Muscle of back (tissue), 13 donors: ENCODE measurements around the gene RGR. TPM values are rescaled to one million over a fixed set of nuclear protein-coding genes. Genes with fewer than 3 reads are reported as not detected.
A peak's percentile ranks its signal among the peaks of the same experiment; 100 is the strongest.

Experiments used
- DNase-seq, 3 donors: peaks; one replicate each; pipeline versions ENCODE4 v3.0.0 to v3.0.0-alpha.2; 2013
- long read RNA-seq, 9 donors: transcript quantifications; one replicate each; lab custom pipeline, GENCODE V29; 2026
- polyA plus RNA-seq, 10 donors: library from polyadenylated mRNA; unstranded; fragments of 120-200 nt; gene quantifications; one replicate each; pipeline ENCODE4 v1.2.1, GENCODE V29; 2013; ENCODE audit not compliant: insufficient read length in 10 of 10

The RGR gene
- polyA plus RNA-seq = 10 to 100 TPM in 8 of 10 donors, 1 to 10 TPM in 2; 8.2 to 32.9 (median 16.3) TPM
- long read RNA-seq, donor 1, partial matches to known transcripts = 0 of 2 reads
- long read RNA-seq, donor 1, other reads (novel, unspliced or antisense) = 0 of 2 reads
- long read RNA-seq, donor 2 = 0 reads
- long read RNA-seq, donor 3 = 0 reads
- long read RNA-seq, donor 4 = 0 reads
- long read RNA-seq, donor 5, partial matches to known transcripts = 0 of 2 reads
- long read RNA-seq, donor 5, other reads (novel, unspliced or antisense) = 0 of 2 reads
- long read RNA-seq, donor 6 = 0 reads
- long read RNA-seq, donor 7, partial matches to known transcripts = 5 of 5 reads
- long read RNA-seq, donor 7, other reads (novel, unspliced or antisense) = 0 of 5 reads
- long read RNA-seq, donor 8 = 0 reads
- long read RNA-seq, donor 9 = 0 reads

GRCh38 chr10:84244651-84245270, at the start of gene RGR:
RGR (plus strand) TSS chr10:84245053; CDS start chr10:84245091, 38 bp downstream.
- DNase-seq = peak; percentile 57 to 80 (median 76)

- DNase-seq = no peak
Observed at GRCh38 chr10:84196083-84196482, 48.8 kb upstream of the RGR start.

- DNase-seq = no peak
Observed at GRCh38 chr10:84196941-84197340, 47.9 kb upstream of the RGR start.

GRCh38 chr10:84197643-84198042, 47.2 kb upstream of the RGR start:
- no peak for DNase-seq

DNA sequence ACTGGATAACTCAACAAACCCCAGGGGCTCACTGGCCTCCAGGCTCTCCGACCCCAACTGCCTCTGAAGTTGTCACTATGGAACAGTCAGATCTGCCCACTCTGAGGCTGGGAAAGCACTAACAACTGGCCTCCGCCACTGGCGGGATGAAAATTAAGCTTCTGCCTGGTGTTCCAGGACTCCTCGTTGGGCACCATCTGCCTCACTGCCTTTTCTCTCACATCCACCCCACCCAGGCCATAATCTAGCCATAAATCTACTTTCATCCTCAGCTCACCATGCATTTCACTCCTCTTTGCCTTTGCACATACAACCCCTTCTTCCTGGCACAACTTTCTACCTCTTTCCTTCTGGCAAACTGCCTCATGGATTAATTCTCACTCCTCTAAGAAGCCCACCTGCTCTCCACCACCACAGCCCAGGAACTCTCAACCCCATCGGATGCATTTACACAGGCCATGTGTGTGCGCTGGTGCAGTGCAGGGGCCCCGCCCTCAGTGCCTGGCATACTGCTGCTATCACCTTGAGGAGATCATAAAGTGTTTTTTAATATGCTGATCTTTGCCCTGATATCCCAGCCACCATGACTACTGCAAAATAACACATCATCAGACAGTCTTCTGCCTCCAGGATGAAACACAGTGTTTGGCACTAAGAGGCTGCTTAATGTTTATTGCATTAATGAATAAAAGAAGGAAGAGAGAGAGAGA, 46.5 kb upstream of the RGR start:
- DNase-seq = no peak

- no peak for DNase-seq
Observed at GRCh38 chr10:84200537-84201243, 44.2 kb upstream of the RGR start.

GRCh38 chr10:84201244-84201606, 43.6 kb upstream of the RGR start:
- no peak for DNase-seq

- no peak for DNase-seq
Observed at GRCh38 chr10:84201682-84202081, 43.2 kb upstream of the RGR start.

- DNase-seq = no peak
Observed at GRCh38 chr10:84202349-84202748, 42.5 kb upstream of the RGR start.

GRCh38 chr10:84204122-84204521, 40.7 kb upstream of the RGR start:
- DNase-seq = no peak

DNA sequence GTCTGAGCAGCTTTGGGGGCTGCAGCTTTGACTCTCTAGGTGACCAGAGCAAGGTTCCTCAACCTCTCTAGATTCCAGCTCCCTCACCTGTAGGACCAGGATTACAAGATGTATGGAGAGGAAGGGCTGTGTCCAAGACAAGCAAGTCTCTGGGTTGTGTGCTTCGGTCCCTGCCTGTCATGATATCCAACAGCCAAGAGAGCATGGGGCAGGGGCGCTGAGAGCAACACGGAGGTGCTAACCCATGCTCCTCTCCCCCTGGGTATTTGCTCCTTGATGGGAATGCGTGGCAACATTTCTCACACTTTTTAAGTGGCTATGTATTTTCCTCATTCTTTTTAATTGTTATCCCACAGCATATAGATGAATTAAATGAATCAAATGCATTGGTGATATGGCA, 40.2 kb upstream of the RGR start:
- no peak for DNase-seq

GRCh38 chr10:84205049-84205852, 39.6 kb upstream of the RGR start:
- DNase-seq = peak in 1 of 3 donors; percentile 13

GRCh38 chr10:84205853-84206525, 38.9 kb upstream of the RGR start:
- DNase-seq = no peak

GRCh38 chr10:84208023-84208422, 36.8 kb upstream of the RGR start:
- no peak for DNase-seq

DNA sequence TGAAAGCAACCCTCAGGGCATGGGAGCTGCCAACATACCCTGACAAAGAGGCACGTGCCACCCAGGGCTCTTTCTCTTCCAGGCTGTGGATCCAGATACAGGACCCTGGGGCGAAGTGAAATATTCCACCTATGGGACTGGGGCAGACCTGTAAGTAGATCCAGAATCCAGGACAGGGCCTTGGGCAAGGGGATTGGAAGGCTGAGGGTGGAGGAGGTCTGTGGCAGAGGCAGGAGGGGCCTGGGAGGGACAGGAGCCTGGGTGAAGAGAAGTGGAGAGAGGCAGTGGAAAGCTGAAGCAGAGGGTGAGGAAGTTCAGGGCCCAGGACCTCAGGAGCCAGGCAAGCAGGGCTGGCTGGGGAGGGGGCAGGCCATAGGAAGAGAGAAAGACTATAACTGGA, 33.3 kb upstream of the RGR start:
- no peak for DNase-seq

- no peak for DNase-seq
Observed at GRCh38 chr10:84212014-84212413, 32.8 kb upstream of the RGR start.

DNA sequence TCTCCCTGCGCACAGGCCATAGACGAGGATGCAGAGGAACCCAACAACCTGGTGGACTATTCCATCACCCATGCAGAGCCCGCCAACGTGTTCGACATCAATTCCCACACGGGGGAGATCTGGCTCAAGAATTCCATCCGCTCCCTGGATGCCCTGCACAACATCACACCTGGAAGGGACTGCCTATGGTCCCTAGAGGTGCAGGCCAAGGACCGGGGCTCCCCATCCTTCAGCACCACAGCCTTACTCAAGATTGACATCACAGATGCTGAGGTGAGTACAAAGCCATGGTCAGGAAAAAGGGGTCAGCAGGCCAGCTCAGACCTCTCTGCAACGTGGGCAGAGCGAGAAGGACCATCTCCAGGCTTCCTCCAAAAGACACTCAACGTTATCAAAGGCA, 31.8 kb upstream of the RGR start:
- DNase-seq = no peak

DNA sequence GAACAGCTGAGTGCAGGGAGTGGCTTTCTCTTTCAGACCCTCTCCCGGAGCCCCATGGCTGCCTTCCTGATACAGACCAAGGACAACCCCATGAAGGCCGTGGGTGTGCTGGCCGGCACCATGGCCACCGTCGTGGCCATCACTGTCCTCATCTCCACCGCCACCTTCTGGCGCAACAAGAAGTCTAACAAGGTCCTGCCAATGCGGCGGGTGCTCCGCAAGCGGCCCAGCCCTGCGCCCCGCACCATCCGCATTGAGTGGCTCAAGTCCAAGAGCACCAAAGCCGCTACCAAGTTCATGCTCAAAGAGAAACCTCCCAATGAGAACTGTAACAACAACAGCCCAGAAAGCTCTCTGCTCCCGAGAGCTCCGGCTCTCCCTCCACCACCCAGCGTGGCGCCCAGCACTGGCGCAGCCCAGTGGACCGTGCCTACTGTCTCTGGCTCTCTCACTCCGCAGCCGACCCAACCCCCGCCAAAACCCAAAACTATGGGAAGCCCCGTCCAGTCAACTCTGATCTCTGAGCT, 30.7 kb upstream of the RGR start:
- DNase-seq = no peak

- no peak for DNase-seq
Observed at GRCh38 chr10:84214612-84215235, 30.1 kb upstream of the RGR start.

GRCh38 chr10:84216834-84217233, 28.0 kb upstream of the RGR start:
- DNase-seq = no peak
